HepG2 (cell line): Measurements from ENCODE around the gene COMT. TPM values are rescaled to one million over a fixed set of nuclear protein-coding genes. Genes with fewer than 3 reads are reported as not detected.

Experiments
- ATAC-seq: fragments of 200-7000 bp; cut with Tn5 transposase; 3 replicates; pipeline ENCODE4 v1.9.1; 2020; ENCODE audit warnings: mild to moderate bottlenecking, moderate library complexity
- BruUV-seq: library from RNA; stranded (reverse); fragments of 400-500 nt; replicated peaks from 2 replicates; lab custom pipeline; 2021; lab: Mats Ljungman, UMichigan
- CTCF ChIA-PET: fragments of 300-600 bp; formaldehyde crosslinking; extraction: SDS; loops from one replicate; lab custom pipeline; 2021; ENCODE audit warnings: low total read pairs, inconsistent platforms, low intra/inter-chr PET ratio; lab: Yijun Ruan, JAX
- POLR2A ChIA-PET: fragments of 350-600 bp; sonication (Branson Sonifier 250); formaldehyde crosslinking; loops from one replicate; lab custom pipeline; 2020; ENCODE audit warnings: antibody characterized with exemption, inconsistent platforms; lab: Yijun Ruan, JAX
- DNase-seq: peaks from one replicate; pipeline ENCODE4 v3.0.0-alpha.2; 2015; ENCODE audit warnings: low spot score
- FAIRE-seq: peaks from 3 replicates; lab custom pipeline; 2011; peaks lifted over from hg19 to GRCh38; lab: Jason Lieb, UNC
- H2AFZ ChIP-seq: one replicate; pipeline ENCODE4 v1.6.1; 2011; ENCODE audit warnings: low read length, inconsistent platforms
- H3K27ac ChIP-seq: fragments of 300-600 bp; 3 replicates; pipeline ENCODE4 v1.8.0; 2011; ENCODE audit warnings: mixed run types, mild to moderate bottlenecking, mixed read lengths, low read length, inconsistent platforms; ENCODE audit not compliant: insufficient read depth; ENCODE audit errors: extremely low read length
- H3K27me3 ChIP-seq, 2 experiments: fragments of 200-600 bp in 1 of 2; 2 replicates in 1 of 2; 3 replicates in 1 of 2; pipeline versions ENCODE4 v1.6.0 to v1.8.0; 2011; ENCODE audit warnings: low read length in 2 of 2, mild to moderate bottlenecking in 2 of 2, moderate library complexity in 2 of 2, inconsistent platforms in 1 of 2; ENCODE audit not compliant: insufficient read depth in 2 of 2, control insufficient read depth in 1 of 2
- H3K36me3 ChIP-seq, 2 experiments: fragments of 200-600 bp in 1 of 2; replicated peaks in 1 of 2; 2 replicates in 1 of 2; 3 replicates in 1 of 2; pipeline versions ENCODE4 v1.5.1 to v1.8.0; 2011; ENCODE audit warnings: low read length in 2 of 2, inconsistent platforms in 1 of 2; ENCODE audit not compliant: insufficient read depth in 2 of 2, control insufficient read depth in 1 of 2
- H3K4me1 ChIP-seq: 2 replicates; pipeline ENCODE4 v1.5.1; 2012; ENCODE audit warnings: low read length, inconsistent platforms; ENCODE audit not compliant: insufficient read depth
- H3K4me2 ChIP-seq: 2 replicates; pipeline ENCODE4 v1.6.0; 2011; ENCODE audit warnings: low read depth, low read length, inconsistent platforms
- H3K4me3 ChIP-seq, 3 experiments: fragments of 200-600 bp in 1 of 3; sonication (generic), shearing (Covaris generic) in 1 of 3; replicated peaks in 1 of 3; 2 replicates each; pipeline ENCODE4 v1.5.1; 2011 to 2016; ENCODE audit warnings: low read length in 3 of 3, inconsistent platforms in 2 of 3, low read depth in 2 of 3, mild to moderate bottlenecking in 2 of 3, control low read depth in 1 of 3, mixed read lengths in 1 of 3; ENCODE audit not compliant: insufficient read depth in 1 of 3
- H3K79me2 ChIP-seq: one replicate; pipeline ENCODE4 v1.6.1; 2011; ENCODE audit warnings: low read length, inconsistent platforms; ENCODE audit not compliant: insufficient read depth
- H3K9ac ChIP-seq: 2 replicates; pipeline ENCODE4 v1.6.0; 2011; ENCODE audit warnings: mild to moderate bottlenecking, low read depth, low read length, inconsistent platforms; ENCODE audit not compliant: insufficient read depth
- H3K9me3 ChIP-seq: 2 replicates; pipeline ENCODE4 v1.5.1; 2012; ENCODE audit warnings: mild to moderate bottlenecking, low read length
- H4K20me1 ChIP-seq: 2 replicates; pipeline ENCODE4 v1.6.0; 2011; ENCODE audit warnings: inconsistent platforms, mild to moderate bottlenecking, low read length, moderate library complexity; ENCODE audit not compliant: insufficient read depth
- AGO2 ChIP-seq: fragments of 200-400 bp; formaldehyde crosslinking; optimal IDR thresholded peaks from 2 replicates; pipeline ENCODE3; 2017; ENCODE audit warnings: mild to moderate bottlenecking, low read depth, low read length, moderate library complexity
- ASH2L ChIP-seq: fragments of 300-600, 200-600 bp; sonication (generic); IDR thresholded peaks from 2 replicates; pipeline ENCODE4 v1.7.0; 2017; ENCODE audit warnings: low read depth, mild to moderate bottlenecking, moderate library complexity, mixed read lengths, low read length; ENCODE audit not compliant: insufficient read length
- CCAR2 ChIP-seq: fragments of 200-400 bp; formaldehyde crosslinking; optimal IDR thresholded peaks from 2 replicates; pipeline ENCODE3; 2018; ENCODE audit warnings: low read depth, mild to moderate bottlenecking, low read length, moderate library complexity
- EED ChIP-seq: sonication (generic); formaldehyde crosslinking; IDR thresholded peaks from 2 replicates; pipeline ENCODE4 v1.5.0; 2020; ENCODE audit warnings: mild to moderate bottlenecking, missing genetic modification reagents
- GABPB1 ChIP-seq: IDR thresholded peaks from 2 replicates; pipeline ENCODE4 v1.6.1; 2016; ENCODE audit warnings: mild to moderate bottlenecking, missing genetic modification reagents, moderate library complexity, missing compliant biosample characterization
- IKZF4 ChIP-seq: sonication (generic); formaldehyde crosslinking; IDR thresholded peaks from 2 replicates; pipeline ENCODE4 v1.5.1; 2020; ENCODE audit warnings: borderline replicate concordance, mild to moderate bottlenecking, low read depth, missing genetic modification reagents; ENCODE audit errors: not compliant biosample characterization
- KLF9 ChIP-seq: IDR thresholded peaks from 2 replicates; pipeline ENCODE4 v1.6.1; 2016; ENCODE audit warnings: low read depth
- MED1 ChIP-seq: sonication (generic); formaldehyde crosslinking; IDR thresholded peaks from 2 replicates; pipeline ENCODE4 v1.4.0; 2020; ENCODE audit warnings: missing genetic modification reagents
- MED13 ChIP-seq: sonication (generic); formaldehyde crosslinking; IDR thresholded peaks from 2 replicates; pipeline ENCODE4 v1.5.0; 2020; ENCODE audit warnings: missing genetic modification reagents
- NFE2L2 ChIP-seq: fragments of 150-350 bp; IDR thresholded peaks from 2 replicates; pipeline ENCODE4 v1.6.1; 2014; ENCODE audit warnings: low read length
- SPEN ChIP-seq: sonication (generic); formaldehyde crosslinking; IDR thresholded peaks from 2 replicates; pipeline ENCODE4 v1.5.1; 2020; ENCODE audit warnings: low read depth, mild to moderate bottlenecking, missing genetic modification reagents
- STAT6 ChIP-seq: sonication (generic); formaldehyde crosslinking; IDR thresholded peaks from 2 replicates; pipeline ENCODE4 v1.4.0; 2020; ENCODE audit warnings: missing genetic modification reagents, mild to moderate bottlenecking, borderline replicate concordance
- ZBTB2 ChIP-seq: sonication (generic); formaldehyde crosslinking; IDR thresholded peaks from 2 replicates; pipeline ENCODE4 v1.8.0; 2022; ENCODE audit warnings: low read depth, missing genetic modification reagents
- ZBTB20 ChIP-seq: sonication (generic); formaldehyde crosslinking; IDR thresholded peaks from 2 replicates; pipeline ENCODE4 v1.8.1; 2023; ENCODE audit warnings: missing genetic modification reagents, low read depth, mild to moderate bottlenecking, borderline replicate concordance
- ZNF564 ChIP-seq: sonication (generic); formaldehyde crosslinking; IDR thresholded peaks from 2 replicates; pipeline ENCODE4 v1.8.1; 2023; ENCODE audit warnings: mild to moderate bottlenecking, missing genetic modification reagents
- ZNF607 ChIP-seq: sonication (generic); formaldehyde crosslinking; IDR thresholded peaks from 2 replicates; pipeline ENCODE4 v1.5.1; 2020; ENCODE audit warnings: missing genetic modification reagents, mild to moderate bottlenecking, borderline replicate concordance
- WGBS: methylation state at CpG from one replicate; pipeline ENCODE4 v1.1.6; 2017; ENCODE audit warnings: low lambda C conversion rate; 5-methylcytosine and 5-hydroxymethylcytosine counted together
- in situ Hi-C: cut with HindIII; loops from 2 replicates; pipeline ENCODE4 v1.10.0; 2017; ENCODE audit warnings: low pct_unique_long_range_greater_than_20kb; ENCODE audit not compliant: extremely low pct_ligation_motif_present
- intact Hi-C: fragments of 100-400 bp; cut with micrococcal nuclease; formaldehyde crosslinking; loops from one replicate; pipeline ENCODE4 v1.10.0; 2022; ENCODE audit not compliant: unreplicated experiment
- polyA plus RNA-seq, 8 experiments: library from polyadenylated mRNA; depleted of rRNA in 3 of 8; stranded (reverse) in 7 of 8; unstranded in 1 of 8; fragments of >200 nt; fragmentation: Illumina TruSeq in 4 of 8; extraction: Trizol in 4 of 8; gene quantifications; 2 replicates each; pipeline versions ENCODE4 v1.2.1 to v1.2.3, GENCODE V29; 2011 to 2016; ENCODE audit warnings: low read depth in 4 of 8, missing spikeins in 1 of 8, mixed read lengths in 1 of 8; ENCODE audit not compliant: insufficient read depth in 1 of 8
- total RNA-seq, 5 experiments: library from RNA; depleted of rRNA; stranded (reverse); fragments of >200 nt; fragmentation: Illumina TruSeq; extraction: Trizol; gene quantifications; 2 replicates each; pipeline ENCODE4 v1.2.3, GENCODE V29; 2016; ENCODE audit warnings: low read depth in 1 of 5
- TF ChIP-seq, protein P1 (sequence below): sonication (generic); IDR thresholded peaks from 2 replicates; pipeline ENCODE4 v1.6.1; 2016; ENCODE audit warnings: low read depth, borderline replicate concordance

The COMT gene
- total and polyA plus RNA-seq, 2 of the 13 experiments (the other 11 are each of a cell fraction or from before 2014, with no cell fraction given) = 156 to 162 TPM

- 18% methylated on average over 8 of the region's 30 CpGs for WGBS
- POLR2A ChIA-PET = interaction anchor here (0.6 to 1.8 kb wide), 12 partner anchors 9 to 154 kb away, joined by 3 to 15 read pairs (median 5); partner anchors contain the start of genes COMT, DGCR8, TANGO2 and TRMT2A
- TF ChIP-seq CCAR2 (peak; percentile 37), GABPB1 (CRISPR knock-in tag) (peak; percentile 57), STAT6 (CRISPR knock-in tag) (peak; percentile 76; the same call in 1 of the 2 replicates), SPEN (no peak; the same call in 1 of the 2 replicates), MED1 (CRISPR knock-in tag) (peak; percentile 81), IKZF4 (CRISPR knock-in tag) (no peak), EED (no peak), ZBTB2 (CRISPR knock-in tag) (no peak; the same call in 1 of the 2 replicates), MED13 (CRISPR knock-in tag) (no peak), ASH2L (no peak), KLF9 (CRISPR knock-in tag) (peak; percentile 48; the same call in 1 of the 2 replicates), NFE2L2 (peak; percentile 30; the same call in 1 of the 2 replicates), ZNF564 (no peak), AGO2 (no peak), ZNF607 (CRISPR knock-in tag) (no peak), ZBTB20 (CRISPR knock-in tag) (no peak)
- TF ChIP-seq, protein P1, sequence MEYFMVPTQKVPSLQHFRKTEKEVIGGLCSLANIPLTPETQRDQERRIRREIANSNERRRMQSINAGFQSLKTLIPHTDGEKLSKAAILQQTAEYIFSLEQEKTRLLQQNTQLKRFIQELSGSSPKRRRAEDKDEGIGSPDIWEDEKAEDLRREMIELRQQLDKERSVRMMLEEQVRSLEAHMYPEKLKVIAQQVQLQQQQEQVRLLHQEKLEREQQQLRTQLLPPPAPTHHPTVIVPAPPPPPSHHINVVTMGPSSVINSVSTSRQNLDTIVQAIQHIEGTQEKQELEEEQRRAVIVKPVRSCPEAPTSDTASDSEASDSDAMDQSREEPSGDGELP = no peak
Observed at GRCh38 chr22:19962909-19963806, 21.6 kb downstream of the COMT start.

More at GRCh38 chr22:19962909-19963806, 21.6 kb downstream of the COMT start:
- Histone ChIP-seq H2AFZ (no peak overlapping the region), H3K79me2 (peaks cover 12% of the 10 kb centered on the region), H3K9me3 (no peaks in the 10 kb centered on the region), H3K9ac (peak overlapping the region; percentile 77), H3K27ac (peak overlapping the region; percentile 99), H3K36me3 (peaks cover 8 to 38% of the 10 kb centered on the region in 2 experiments; a peak in 4 of 5 replicates), H3K4me1 (peaks cover 79% of the 10 kb centered on the region), H3K27me3 (no peaks in the 10 kb centered on the region), H3K4me2 (peak overlapping the region; percentile 96), H4K20me1 (no peaks in the 10 kb centered on the region; the same call in 1 of the 2 replicates), H3K4me3 (peak overlapping the region; percentile 44 to 75 (median 47); a peak in 5 of 6 replicates)
- ATAC-seq (peak; percentile 79), FAIRE-seq (no peak), DNase-seq (peak; percentile 93)
- CTCF ChIA-PET = interaction anchor here (1.0 kb wide), 1 partner anchor 9 kb away, joined by 3 read pairs; no protein-coding TSS in a partner anchor
- in situ Hi-C loops = no loop called here
- intact Hi-C loops = no loop called here
- BruUV-seq = no TSS peak
